GM19240 (cell line): ENCODE results near the gene THAP11.

Experiments used
- DNase-seq: peaks from one replicate; pipeline ENCODE4 v3.0.0; 2011; ENCODE audit warnings: low spot score; ENCODE audit not compliant: insufficient read length

The THAP11 gene

GRCh38 chr16:67841816-67842508, at the start of gene THAP11:
TSS of gene THAP11 (plus strand) at chr16:67842320. CDS start at chr16:67842555, 235 bp downstream.
- DNase-seq, result peak; percentile 79

- no peak for DNase-seq
These were observed 45.9 kb upstream of the THAP11 start for GRCh38 chr16:67796099-67796718.

- no peak for DNase-seq
These were observed 41.7 kb upstream of the THAP11 start for GRCh38 chr16:67800338-67800926.

GRCh38 chr16:67801241-67801640, 40.9 kb upstream of the THAP11 start:
- DNase-seq, result no peak

GRCh38 chr16:67801883-67802282, 40.2 kb upstream of the THAP11 start:
- no peak for DNase-seq

- DNase-seq, result no peak
These were observed 38.2 kb upstream of the THAP11 start for GRCh38 chr16:67803894-67804293.

- DNase-seq, result no peak
These were observed 37.1 kb upstream of the THAP11 start for GRCh38 chr16:67804853-67805542.

- DNase-seq, result no peak
These were observed 36.2 kb upstream of the THAP11 start for GRCh38 chr16:67805718-67806427.

- DNase-seq, result peak; percentile 82
These were observed 35.5 kb upstream of the THAP11 start, which contains the start of the genes RANBP10 and TSNAXIP1 for GRCh38 chr16:67806428-67807147. TSS of gene RANBP10 (minus strand) at chr16:67806560. CDS start at chr16:67806536, 24 bp downstream. TSS of gene TSNAXIP1 (plus strand) at chr16:67806889. CDS start at chr16:67807150, 261 bp downstream.

GRCh38 chr16:67807148-67807682, 34.9 kb upstream of the THAP11 start:
- DNase-seq, result no peak

GRCh38 chr16:67811899-67812298, 30.2 kb upstream of the THAP11 start:
- no peak for DNase-seq

- DNase-seq, result no peak
These were observed 27.6 kb upstream of the THAP11 start for GRCh38 chr16:67814567-67814966.

GRCh38 chr16:67820608-67821259, 21.4 kb upstream of the THAP11 start:
- DNase-seq, result no peak

GRCh38 chr16:67822511-67822910, 19.6 kb upstream of the THAP11 start:
- DNase-seq, result no peak

- DNase-seq, result no peak
These were observed 17.0 kb upstream of the THAP11 start for GRCh38 chr16:67825119-67825518.

- DNase-seq, result no peak
These were observed 16.2 kb upstream of the THAP11 start for GRCh38 chr16:67825906-67826305.

GRCh38 chr16:67828651-67829050, 13.5 kb upstream of the THAP11 start:
- DNase-seq, result no peak

- DNase-seq, result no peak
These were observed 9.1 kb upstream of the THAP11 start for GRCh38 chr16:67833030-67833414.

GRCh38 chr16:67833415-67834241, 8.5 kb upstream of the THAP11 start:
- DNase-seq, result peak; percentile 97
